ENCODE measurements around the gene PHACTR4. TPM values are rescaled to one million over a fixed set of nuclear protein-coding genes. Genes with fewer than 3 reads are reported as not detected.

PHACTR4 gene
- total and polyA plus RNA-seq, 2 of the 13 experiments (the other 11 are each of a cell fraction or from before 2014, with no cell fraction given), result 13.9 to 17.1 TPM

GRCh38 chr1:28369371-28370238 lies at the start of gene PHACTR4 (continued):
- TF ChIP-seq ZNF614 (CRISPR knock-in tag; IDR thresholded peaks at IDR 0.05; ENCODE audit: borderline replicate concordance) (peak; percentile 16; the same call in 1 of the 2 replicates), MXD4 (CRISPR knock-in tag; IDR thresholded peaks at IDR 0.05) (0 out of 2 replicates have a peak, but pooled peaks have one; percentile 45), FOXM1 (CRISPR knock-in tag; IDR thresholded peaks at IDR 0.05) (no peak), PRMT3 (CRISPR knock-in tag; IDR thresholded peaks at IDR 0.05; ENCODE audit: borderline replicate concordance, low read depth) (no peak), ZNF33A (CRISPR knock-in tag; IDR thresholded peaks at IDR 0.05; ENCODE audit: borderline replicate concordance) (peak; percentile 38; the same call in 1 of the 2 replicates), ZNF501 (CRISPR knock-in tag; IDR thresholded peaks at IDR 0.05) (peak; percentile 88), KDM2A (CRISPR knock-in tag; IDR thresholded peaks at IDR 0.05; ENCODE audit: borderline replicate concordance, low read depth) (peak; percentile 82), U2AF1 (optimal IDR thresholded peaks at IDR 0.05; ENCODE audit: low read depth, low read length) (no peak), ZNF607 (CRISPR knock-in tag; IDR thresholded peaks at IDR 0.05; ENCODE audit: borderline replicate concordance) (peak; percentile 85), TFAP4 (IDR thresholded peaks at IDR 0.05; ENCODE audit: borderline replicate concordance, low read depth) (peak; percentile 65; the same call in 1 of the 2 replicates), RFX1 (IDR thresholded peaks at IDR 0.05) (no peak), HMGXB4 (CRISPR knock-in tag; IDR thresholded peaks at IDR 0.05; ENCODE audit: borderline replicate concordance in 1 of 2, low read depth in 1 of 2) (peak; percentile 57 to 68; a peak in 2 of 4 replicates), HMGXB3 (CRISPR knock-in tag; IDR thresholded peaks at IDR 0.05; ENCODE audit: borderline replicate concordance) (0 out of 2 replicates have a peak, but pooled peaks have one; percentile 26), CHCHD3 (CRISPR knock-in tag; IDR thresholded peaks at IDR 0.05) (no peak), ARNT (IDR thresholded peaks at IDR 0.05) (no peak), ZNF781 (CRISPR knock-in tag; IDR thresholded peaks at IDR 0.05; ENCODE audit: borderline replicate concordance, not compliant biosample characterization) (peak; percentile 62), ELF4 (CRISPR knock-in tag; IDR thresholded peaks at IDR 0.05; ENCODE audit: borderline replicate concordance) (peak; percentile 24; the same call in 1 of the 2 replicates), ZFY (CRISPR knock-in tag; IDR thresholded peaks at IDR 0.05) (peak; percentile 94), CREM (IDR thresholded peaks at IDR 0.05) (peak; percentile 82), CREM (CRISPR knock-in tag; IDR thresholded peaks at IDR 0.05) (no peak), ZEB1 (IDR thresholded peaks at IDR 0.05; ENCODE audit: insufficient replicate concordance, low read depth) (peak; percentile 81)
